Spleen (tissue), 11 donors: ENCODE results near the gene DLEC1. TPM values are rescaled to one million over a fixed set of nuclear protein-coding genes. Genes with fewer than 3 reads are reported as not detected.

Experiments used
- DNase-seq: peaks from one replicate; pipeline ENCODE4 v3.0.0-alpha.2; 2020
- H3K27ac ChIP-seq, 8 donors: fragments of 200-600 bp; sonication (generic) in 7 of 8; 1 replicate in 4 of 8; 2 replicates in 4 of 8; pipeline versions ENCODE4 v1.5.0 to v1.8.0; 2016 to 2021; ENCODE audit warnings: inconsistent platforms in 4 of 8, mild to moderate bottlenecking in 4 of 8, moderate library complexity in 1 of 8
- H3K27me3 ChIP-seq, 7 donors: fragments of 200-600 bp; sonication (generic) in 6 of 7; replicated peaks in 1 of 7; 1 replicate in 4 of 7; 2 replicates in 3 of 7; pipeline versions ENCODE4 v1.5.0 to v1.8.0; 2016 to 2021; ENCODE audit warnings: inconsistent platforms in 3 of 7, mild to moderate bottlenecking in 1 of 7
- H3K36me3 ChIP-seq, 6 donors: fragments of 200-600 bp; sonication (generic) in 5 of 6; 1 replicate in 4 of 6; 2 replicates in 2 of 6; pipeline versions ENCODE4 v1.5.0 to v1.8.0; 2016 to 2021; ENCODE audit warnings: inconsistent platforms in 2 of 6
- H3K4me1 ChIP-seq, 6 donors: fragments of 200-600 bp; sonication (generic) in 5 of 6; 1 replicate in 3 of 6; 2 replicates in 3 of 6; pipeline versions ENCODE4 v1.5.0 to v1.8.0; 2016 to 2021; ENCODE audit warnings: inconsistent platforms in 3 of 6
- H3K4me3 ChIP-seq, 8 donors: fragments of 200-600 bp; sonication (generic) in 7 of 8; 1 replicate in 4 of 8; 2 replicates in 4 of 8; pipeline versions ENCODE4 v1.5.0 to v1.8.0; 2016 to 2021; ENCODE audit warnings: inconsistent platforms in 4 of 8, mild to moderate bottlenecking in 4 of 8, moderate library complexity in 2 of 8
- H3K9me3 ChIP-seq, 8 donors: fragments of 200-600 bp; sonication (generic) in 7 of 8; 1 replicate in 4 of 8; 2 replicates in 4 of 8; pipeline versions ENCODE4 v1.5.0 to v1.8.0; 2016 to 2021; ENCODE audit warnings: inconsistent platforms in 4 of 8
- POLR2A ChIP-seq, 3 donors: fragments of 450-650 bp; IDR thresholded peaks; one replicate each; pipeline ENCODE4 v1.5.1; 2017; ENCODE audit warnings: antibody characterized with exemption in 3 of 3, mild to moderate bottlenecking in 1 of 3
- POLR2AphosphoS5 ChIP-seq, 3 donors: sonication (generic); formaldehyde crosslinking; IDR thresholded peaks; one replicate each; pipeline ENCODE4 v1.5.1; 2017; ENCODE audit warnings: antibody characterized with exemption in 3 of 3
- WGBS, 5 donors: extraction: QIAGEN DNeasy Blood & Tissue Kit in 3 of 5; methylation state at CpG; one replicate each; pipeline versions ENCODE4 v1.1.5 to v1.1.7; 2013 to 2018; 5-methylcytosine and 5-hydroxymethylcytosine counted together
- intact Hi-C: fragments of 100-400 bp; cut with DNase I; formaldehyde crosslinking; loops from one replicate; pipeline ENCODE4 v1.15.0; 2023; ENCODE audit warnings: low total_unique reads
- polyA plus RNA-seq, 3 donors: library from polyadenylated mRNA; stranded (reverse); fragments of 200-250 nt; gene quantifications; one replicate each; pipeline ENCODE4 v1.2.1, GENCODE V29; 2013
- total RNA-seq, 7 donors: library from RNA; depleted of rRNA in 3 of 7; stranded (reverse); fragments of >200 nt in 3 of 7; fragmentation: NEBNext Ultra II Directional in 4 of 7; extraction: Animal tissue kit (Norgen Biotek cat#: 25700) in 4 of 7; gene quantifications; one replicate each; pipeline versions ENCODE4 v1.1.0 to v1.2.1, GENCODE V29; 2016 to 2021
- TF ChIP-seq, protein P1 (sequence below), 11 experiments: fragments of 200-600 bp in 7 of 11; fragments of 450-650 bp in 4 of 11; sonication (generic) in 4 of 11; IDR thresholded peaks in 8 of 11; conservative IDR thresholded peaks in 3 of 11; 1 replicate in 7 of 11; 2 replicates in 4 of 11; pipeline versions ENCODE4 v1.4.0 to v1.8.0; 2016 to 2021; ENCODE audit warnings: antibody characterized with exemption in 11 of 11, inconsistent platforms in 4 of 11, mild to moderate bottlenecking in 1 of 11
- donor health status: healthy with polysubstance abuse.
- donor health status: DM: no; HTN: no; CAD: no; lungs with moderate emphysema.
- donor health status: DM: no; HTN: no; CAD: no.
- donor health status: Bipolar disorder and iron deficiency.
- donor health status: healthy.
- donor health status: DM: no; HTN: no; CAD: no.
- donor health status: DM: yes; HTN: yes; CAD: no.

DLEC1 gene
- total and polyA plus RNA-seq, 10 donors, result 0.36 to 2.3 (median 0.88) TPM

DNA sequence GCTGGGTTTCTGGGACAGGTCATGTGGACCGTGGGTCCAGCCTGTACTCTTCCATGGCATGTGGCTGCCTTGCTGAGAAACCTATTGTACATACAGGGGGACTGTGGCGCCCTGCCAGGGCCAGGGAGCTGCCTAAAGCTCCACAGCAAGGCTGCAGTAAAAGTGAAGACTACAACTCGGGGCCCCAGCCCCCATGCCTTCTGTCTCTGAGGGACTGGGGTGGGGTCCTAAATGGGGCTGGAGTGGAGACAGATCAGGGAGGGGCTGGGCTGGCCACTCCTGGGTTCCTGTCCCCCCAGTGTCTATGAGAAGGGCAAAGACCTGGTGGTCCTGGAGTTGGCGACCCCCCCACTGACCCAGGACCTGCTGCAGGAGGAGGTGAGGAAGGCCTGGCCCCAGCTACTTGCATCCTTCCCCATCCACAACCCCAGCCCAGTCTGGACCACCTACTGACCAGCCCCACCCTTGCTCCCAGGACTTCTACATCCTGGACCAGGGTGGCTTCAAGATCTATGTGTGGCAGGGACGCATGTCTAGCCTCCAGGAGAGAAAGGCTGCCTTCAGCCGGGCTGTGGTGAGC is 41.1 kb upstream of the DLEC1 start:
- intact Hi-C loops, result no loop called here

DNA sequence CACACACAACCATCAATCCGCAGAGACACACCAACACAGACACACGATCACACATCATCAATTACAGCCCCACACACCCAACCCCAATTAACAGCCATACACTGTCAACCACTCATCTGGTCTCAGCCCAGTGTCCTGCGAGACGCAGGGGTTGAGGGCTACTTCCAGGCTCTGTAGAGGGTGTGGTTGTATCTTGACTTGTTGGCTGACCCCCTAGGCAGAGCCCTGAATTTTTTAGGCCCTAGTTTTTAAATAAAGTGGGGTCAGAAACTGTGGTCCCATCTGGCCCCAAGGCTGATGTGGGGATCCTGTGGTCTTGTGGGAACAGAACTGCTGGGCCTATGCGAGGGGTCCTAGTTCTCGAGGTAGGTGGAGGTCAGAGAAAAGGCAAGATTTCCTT is 39.2 kb upstream of the DLEC1 start:
- intact Hi-C loops, result no loop called here
- Histone ChIP-seq H3K9me3 (no peaks in the 10 kb centered on the region), H3K4me1 (peaks cover 22 to 70% (median 48%) of the 10 kb centered on the region in 6 donors), H3K36me3 (peaks cover 0 to 71% (median 29%) of the 10 kb centered on the region in 6 donors), H3K27me3 (no peaks in the 10 kb centered on the region), H3K27ac (peak overlapping the region in 1 of 8 donors; percentile 96), H3K4me3 (no peak overlapping the region)
- TF ChIP-seq POLR2AphosphoS5 (IDR thresholded peaks at IDR 0.05) (no peak), POLR2A (IDR thresholded peaks at IDR 0.05) (no peak)
- TF ChIP-seq, protein P1, sequence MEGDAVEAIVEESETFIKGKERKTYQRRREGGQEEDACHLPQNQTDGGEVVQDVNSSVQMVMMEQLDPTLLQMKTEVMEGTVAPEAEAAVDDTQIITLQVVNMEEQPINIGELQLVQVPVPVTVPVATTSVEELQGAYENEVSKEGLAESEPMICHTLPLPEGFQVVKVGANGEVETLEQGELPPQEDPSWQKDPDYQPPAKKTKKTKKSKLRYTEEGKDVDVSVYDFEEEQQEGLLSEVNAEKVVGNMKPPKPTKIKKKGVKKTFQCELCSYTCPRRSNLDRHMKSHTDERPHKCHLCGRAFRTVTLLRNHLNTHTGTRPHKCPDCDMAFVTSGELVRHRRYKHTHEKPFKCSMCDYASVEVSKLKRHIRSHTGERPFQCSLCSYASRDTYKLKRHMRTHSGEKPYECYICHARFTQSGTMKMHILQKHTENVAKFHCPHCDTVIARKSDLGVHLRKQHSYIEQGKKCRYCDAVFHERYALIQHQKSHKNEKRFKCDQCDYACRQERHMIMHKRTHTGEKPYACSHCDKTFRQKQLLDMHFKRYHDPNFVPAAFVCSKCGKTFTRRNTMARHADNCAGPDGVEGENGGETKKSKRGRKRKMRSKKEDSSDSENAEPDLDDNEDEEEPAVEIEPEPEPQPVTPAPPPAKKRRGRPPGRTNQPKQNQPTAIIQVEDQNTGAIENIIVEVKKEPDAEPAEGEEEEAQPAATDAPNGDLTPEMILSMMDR (IDR thresholded peaks at IDR 0.05 in 8 of 11, conservative IDR thresholded peaks at IDR 0.05 in 3 of 11), result no peak
- DNase-seq, result peak; percentile 64
- WGBS, 5 donors, result 87 to 94% (median 91%) methylated on average over 6 of the region's 6 CpGs

More for the DNA sequence above, 41.1 kb upstream of the DLEC1 start:
- peak; percentile 85 for DNase-seq
- 67 to 93% (median 85%) methylated on average over 6 of the region's 6 CpGs for WGBS, 5 donors
- peak overlapping the region; percentile 87 to 97 (median 94) for H3K27ac ChIP-seq
- H3K4me3 ChIP-seq, result peak overlapping the region in 1 of 8 donors; percentile 66
- H3K4me1 ChIP-seq, result peaks cover 25 to 70% (median 57%) of the 10 kb centered on the region in 6 donors
- no peaks in the 10 kb centered on the region for H3K27me3 ChIP-seq
- no peaks in the 10 kb centered on the region for H3K9me3 ChIP-seq
- peaks cover 0 to 57% (median 28%) of the 10 kb centered on the region in 6 donors for H3K36me3 ChIP-seq
- TF ChIP-seq, protein P1 (IDR thresholded peaks at IDR 0.05 in 8 of 11, conservative IDR thresholded peaks at IDR 0.05 in 3 of 11), result no peak
- no peak for TF ChIP-seq POLR2A (IDR thresholded peaks at IDR 0.05)
- TF ChIP-seq POLR2AphosphoS5 (IDR thresholded peaks at IDR 0.05), result no peak

DNA sequence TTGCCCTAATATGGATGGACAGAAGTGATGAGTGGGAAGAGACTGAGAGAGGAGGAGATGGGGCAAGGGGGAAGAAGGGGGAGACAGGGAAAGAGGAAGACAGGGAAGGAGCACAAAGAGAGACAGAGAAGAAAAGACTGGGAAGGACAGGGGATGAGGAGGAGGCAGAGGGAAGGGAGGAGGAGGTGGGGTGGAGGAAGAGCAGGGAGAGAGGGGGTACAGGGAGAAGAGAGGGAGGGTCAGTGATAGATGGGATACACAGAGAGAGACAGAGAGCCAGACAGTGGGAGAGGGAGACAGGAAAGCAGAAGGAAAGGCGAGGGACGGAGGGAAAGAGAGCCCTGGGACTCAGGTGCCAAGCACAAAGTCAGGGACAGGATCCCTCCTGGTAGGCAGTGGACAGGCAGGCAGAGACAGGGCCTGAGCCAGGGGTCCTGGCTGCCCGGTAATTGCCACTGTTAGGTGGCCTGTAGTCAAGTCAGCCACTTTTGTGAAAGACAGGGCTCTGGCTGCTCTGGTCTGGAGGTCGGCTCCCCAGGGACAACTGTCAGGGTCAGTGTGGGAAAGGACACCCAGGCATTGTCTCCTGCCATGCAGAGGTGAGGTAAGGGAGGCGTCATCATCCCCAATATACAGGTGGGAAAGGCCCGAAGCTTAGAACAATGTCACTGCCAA is 38.6 kb upstream of the DLEC1 start:
- TF ChIP-seq POLR2AphosphoS5 (IDR thresholded peaks at IDR 0.05) (no peak), POLR2A (IDR thresholded peaks at IDR 0.05) (no peak)
- TF ChIP-seq, protein P1 (IDR thresholded peaks at IDR 0.05 in 8 of 11, conservative IDR thresholded peaks at IDR 0.05 in 3 of 11), result no peak
- no peak overlapping the region for H3K4me3 ChIP-seq
- H3K27ac ChIP-seq, result no peak overlapping the region
- peak; percentile 76 for DNase-seq
- intact Hi-C loops, result no loop called here
- H3K36me3 ChIP-seq, result peaks cover 0 to 76% (median 29%) of the 10 kb centered on the region in 6 donors
- no peaks in the 10 kb centered on the region for H3K27me3 ChIP-seq
- H3K9me3 ChIP-seq, result no peaks in the 10 kb centered on the region
- 88 to 98% (median 96%) methylated on average over 6 of the region's 6 CpGs for WGBS, 5 donors
- peaks cover 16 to 64% (median 43%) of the 10 kb centered on the region in 6 donors for H3K4me1 ChIP-seq

- 95 to 99% (median 97%) methylated on average over 6 of the region's 6 CpGs for WGBS, 5 donors
- DNase-seq, result peak; percentile 76
- TF ChIP-seq POLR2A (IDR thresholded peaks at IDR 0.05) (no peak), POLR2AphosphoS5 (IDR thresholded peaks at IDR 0.05) (no peak)
- TF ChIP-seq, protein P1 (IDR thresholded peaks at IDR 0.05 in 8 of 11, conservative IDR thresholded peaks at IDR 0.05 in 3 of 11), result no peak
- intact Hi-C loops, result no loop called here
- Histone ChIP-seq H3K4me3 (no peak overlapping the region), H3K4me1 (peaks cover 15 to 58% (median 38%) of the 10 kb centered on the region in 6 donors), H3K36me3 (peaks cover 0 to 76% (median 32%) of the 10 kb centered on the region in 6 donors), H3K9me3 (no peaks in the 10 kb centered on the region), H3K27me3 (no peaks in the 10 kb centered on the region), H3K27ac (peak overlapping the region in 1 of 8 donors; percentile 2)
These were observed 38.0 kb upstream of the DLEC1 start for GRCh38 chr3:38000965-38001455.
